ENCODE measurements around the gene THBS2.
A peak's percentile ranks its signal among the peaks of the same experiment; 100 is the strongest.
"Not testable (repeated sequence)": the region's sequence is repeated elsewhere in the genome, so short reads cannot be mapped to it uniquely, and the experiment has no call there.

Gene THBS2

DNA sequence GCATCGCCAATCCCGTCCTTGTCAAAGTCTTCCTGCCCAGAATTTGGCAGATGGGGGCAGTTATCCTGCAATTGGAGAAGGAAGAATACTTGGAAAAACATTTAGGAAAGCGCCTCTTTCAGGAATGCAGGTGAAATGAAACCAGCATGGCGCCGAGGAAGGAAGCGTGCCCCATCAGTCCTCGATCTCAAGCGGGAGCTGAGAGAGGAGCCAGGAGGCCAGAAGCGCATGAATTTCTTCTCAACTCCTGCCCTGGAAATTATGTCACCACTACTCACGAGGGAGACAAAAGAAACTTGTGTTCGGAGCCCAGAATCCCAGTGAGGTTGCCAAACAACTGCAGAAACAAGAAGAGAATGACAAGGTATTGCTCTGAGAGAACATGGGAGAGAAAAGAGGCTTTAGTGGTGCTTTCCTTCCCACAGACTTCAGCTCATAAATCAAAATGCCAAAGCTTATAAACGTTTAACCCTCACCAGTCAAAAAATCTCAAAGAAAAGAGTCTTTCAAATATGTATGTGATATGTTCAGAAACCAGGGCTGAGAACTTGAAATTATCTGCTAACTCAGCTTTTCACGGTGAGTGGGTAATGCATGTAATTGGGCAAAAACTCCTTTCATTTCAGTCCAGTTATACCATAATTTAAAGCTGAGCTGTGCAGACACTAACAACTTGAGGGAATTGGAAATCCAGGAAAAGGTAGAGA lies 23.9 kb downstream of the THBS2 start:
- no peak for DNase-seq

DNA sequence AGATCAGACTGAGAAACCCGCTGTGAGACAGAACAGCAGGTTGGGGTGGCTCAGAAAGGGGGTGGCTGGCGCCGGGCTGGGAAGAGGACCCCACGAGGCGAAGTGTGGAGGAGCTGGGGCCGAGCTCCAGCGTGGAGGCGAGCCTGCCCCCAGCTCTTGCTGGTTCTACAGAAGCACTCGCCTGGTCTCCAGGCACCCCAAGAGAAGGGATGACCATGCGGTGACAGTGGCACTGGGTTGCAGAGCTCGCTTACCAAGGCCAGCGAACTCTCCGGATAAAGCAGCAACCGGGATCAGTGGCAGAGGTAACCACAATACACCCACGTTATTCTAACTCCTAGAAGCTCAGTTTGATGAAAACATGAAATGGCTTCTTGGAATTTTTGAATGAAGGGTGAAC lies 26.5 kb downstream of the THBS2 start:
- no peak for DNase-seq

- no peak for DNase-seq
These were observed 27.8 kb downstream of the THBS2 start for GRCh38 chr6:169225887-169226286.

GRCh38 chr6:169225131-169225576 lies 28.5 kb downstream of the THBS2 start:
- no peak for DNase-seq

GRCh38 chr6:169224716-169225115 lies 28.9 kb downstream of the THBS2 start:
- DNase-seq = no peak

- no peak for DNase-seq
These were observed 29.4 kb downstream of the THBS2 start for GRCh38 chr6:169224185-169224695.

GRCh38 chr6:169223006-169223405 lies 30.6 kb downstream of the THBS2 start:
- DNase-seq = no peak

GRCh38 chr6:169222126-169222525 lies 31.5 kb downstream of the THBS2 start:
- DNase-seq = no peak

- DNase-seq = no peak
These were observed 32.4 kb downstream of the THBS2 start for GRCh38 chr6:169221264-169221663.

- DNase-seq = no peak
These were observed 33.3 kb downstream of the THBS2 start for GRCh38 chr6:169220068-169220964.

GRCh38 chr6:169217972-169218371 lies 35.7 kb downstream of the THBS2 start:
- DNase-seq = no peak

DNA sequence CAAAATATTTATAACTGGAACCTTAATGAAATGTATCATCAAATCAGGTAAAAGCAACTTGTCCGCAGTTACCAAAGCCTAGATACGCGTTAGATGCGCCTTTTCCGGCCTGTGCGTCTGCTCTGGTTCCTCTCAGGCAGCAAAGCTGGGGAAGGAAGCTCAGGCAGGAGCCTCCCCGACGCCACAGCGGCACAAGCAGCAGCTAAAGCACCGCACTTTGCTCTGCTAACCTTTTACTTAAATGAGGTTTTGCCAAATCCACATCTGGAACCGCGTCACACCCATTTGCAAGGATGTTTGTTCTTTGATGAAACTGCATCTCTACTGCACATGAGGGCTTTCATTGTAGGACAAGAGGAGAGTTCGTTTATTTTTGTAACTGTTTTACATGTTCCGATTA lies 36.8 kb downstream of the THBS2 start:
- no peak for DNase-seq

DNA sequence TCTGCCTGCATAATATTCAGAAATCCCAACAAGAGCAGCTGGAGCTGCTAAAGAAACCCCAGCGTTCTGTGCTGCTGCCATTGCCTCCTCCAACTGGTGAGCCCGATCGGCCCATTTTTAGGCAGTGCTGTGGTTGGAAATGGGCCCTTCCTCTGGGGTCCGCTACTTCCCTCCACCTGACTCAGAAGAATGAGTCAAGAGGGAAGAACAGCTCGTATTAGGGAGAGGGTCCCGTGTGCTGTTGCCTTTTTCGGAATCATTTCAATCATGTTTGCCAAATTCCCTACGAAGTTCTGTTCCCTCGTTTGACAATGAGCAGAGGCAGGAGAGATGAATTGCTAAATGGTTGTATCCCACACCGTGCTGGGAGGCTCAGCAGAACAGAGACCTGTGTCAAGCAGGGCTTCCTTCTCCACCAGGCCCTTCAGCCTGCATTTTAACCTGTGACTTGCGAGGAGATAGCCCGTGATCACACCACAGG lies 38.4 kb downstream of the THBS2 start:
- DNase-seq = no peak

DNA sequence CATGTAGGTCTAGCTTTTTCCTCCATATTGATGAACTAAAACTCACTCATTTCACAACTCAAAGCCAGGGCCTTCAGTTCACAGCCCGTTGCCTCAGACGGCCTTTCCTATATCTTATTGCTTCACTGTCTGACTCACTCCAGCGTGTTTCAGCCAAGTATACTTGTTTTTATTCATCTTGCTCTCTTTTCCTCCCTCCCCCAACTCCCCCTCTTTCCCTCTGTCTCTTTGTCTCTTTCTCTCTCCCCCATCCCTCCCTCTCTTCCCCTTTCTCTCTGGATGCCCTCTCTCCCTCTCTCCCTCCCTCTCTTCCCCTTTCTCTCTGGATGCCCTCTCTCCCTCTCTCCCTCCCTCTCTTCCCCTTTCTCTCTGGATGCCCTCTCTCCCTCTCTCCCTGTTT lies 38.9 kb downstream of the THBS2 start:
- DNase-seq = not testable (repeated sequence)

- peak; percentile 24 for DNase-seq
These were observed 39.7 kb downstream of the THBS2 start for GRCh38 chr6:169213814-169214520.

DNA sequence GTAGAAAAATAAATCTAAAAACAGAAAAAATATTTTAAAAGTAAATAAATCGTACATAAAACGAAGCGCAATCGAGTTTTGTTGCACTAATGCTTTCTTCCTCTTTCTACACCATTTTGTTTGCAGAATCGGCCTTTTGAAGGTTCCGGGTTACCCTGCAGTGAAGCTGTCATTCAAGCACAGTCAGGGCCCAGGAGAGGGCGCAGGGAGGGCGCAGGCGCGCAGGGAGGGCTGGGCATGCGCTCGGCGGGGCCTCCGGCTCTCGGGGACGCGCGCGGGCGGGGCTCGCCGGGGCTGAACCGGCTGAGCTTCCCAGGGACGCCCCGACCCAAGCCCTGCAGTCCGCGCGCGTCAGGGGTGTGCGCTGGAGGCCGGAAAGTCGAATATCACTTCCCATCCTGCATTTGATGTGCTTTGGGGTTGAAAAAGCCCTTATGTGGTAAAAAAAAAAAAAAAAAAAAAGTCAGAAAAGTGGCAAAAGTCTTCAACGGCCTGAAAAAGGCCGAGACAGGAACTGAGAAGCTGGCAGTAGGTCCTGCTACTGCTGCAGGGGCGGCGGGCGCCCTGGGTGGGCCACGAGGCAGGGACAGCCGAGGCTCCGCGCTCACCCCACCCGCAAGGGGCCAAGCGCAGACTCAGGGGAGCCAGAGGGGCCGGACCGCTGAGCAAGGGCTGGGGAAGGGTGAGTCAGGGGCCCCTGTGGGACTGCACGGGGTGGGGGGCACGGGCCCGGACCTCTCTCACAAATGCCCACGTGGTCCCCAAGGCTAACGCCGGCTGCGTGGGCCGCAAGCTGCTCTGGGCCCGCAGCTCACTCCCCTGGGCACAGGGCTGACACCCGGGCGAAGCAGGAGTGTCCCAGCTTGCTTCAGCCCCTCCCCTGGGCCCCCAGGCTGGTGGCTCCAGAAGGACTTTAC lies 40.5 kb downstream of the THBS2 start:
- peak; percentile 89 for DNase-seq

GRCh38 chr6:169212436-169212835 lies 41.2 kb downstream of the THBS2 start:
- DNase-seq = no peak

GRCh38 chr6:169211881-169212280 lies 41.8 kb downstream of the THBS2 start:
- no peak for DNase-seq

- DNase-seq = no peak
These were observed 43.0 kb downstream of the THBS2 start for GRCh38 chr6:169210611-169211010.

GRCh38 chr6:169208011-169208410 lies 45.6 kb downstream of the THBS2 start:
- no peak for DNase-seq

DNA sequence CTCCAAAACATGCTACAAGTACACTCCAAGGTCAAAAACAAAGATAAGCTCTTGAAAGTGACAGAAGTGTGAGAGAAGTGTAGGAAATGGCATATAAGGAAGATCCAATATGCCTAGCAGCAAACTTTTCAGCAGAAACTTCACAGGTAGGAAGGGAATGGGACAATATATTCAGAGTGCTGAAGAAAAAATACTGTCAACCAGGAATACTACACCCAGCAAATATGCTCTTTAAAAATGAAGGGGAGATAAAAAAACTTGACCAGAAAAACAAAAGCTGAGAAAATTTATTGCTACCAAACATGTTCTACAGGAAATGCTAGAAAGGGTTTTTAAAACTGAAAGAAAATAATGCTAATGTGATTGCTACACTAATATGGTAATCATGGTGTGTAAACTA lies 46.2 kb downstream of the THBS2 start:
- DNase-seq = no peak
